Heart left ventricle (tissue), 13 donors: ENCODE measurements around the gene PREP.

Experiments used
- POLR2A ChIP-seq, 2 donors: fragments of 450-650 bp; IDR thresholded peaks; one replicate each; pipeline ENCODE4 v1.6.1; 2017; ENCODE audit warnings: antibody characterized with exemption in 2 of 2, mild to moderate bottlenecking in 2 of 2, moderate library complexity in 2 of 2
- TF ChIP-seq, protein P1 (sequence below), 12 donors: fragments of 200-600 bp; sonication (generic) in 4 of 12; IDR thresholded peaks; one replicate each; pipeline versions ENCODE4 v1.5.0 to v1.8.0; 2018 to 2022; ENCODE audit warnings: antibody characterized with exemption in 12 of 12, mild to moderate bottlenecking in 5 of 12
- donor health status: ischemic (EF 13 %, LVEDD 7.1; RV severe dilation, severe dysfunction).
- donor health status: DM: no; HTN: yes; CAD: no.
- donor health status: DM: no; HTN: no; CAD: no.
- donor health status: ischemic (EF 25% LVEDD 6.9; RV normal size, moderate dysfunction).
- donor health status: ischemic (EF 25% LVEDD 5.7; RV mildly dilated, moderate dysfunction).
- donor health status: ischemic (EF 35%, LVEDD 5.7; RV mildly dilated, moderate dysfunction).
- donor health status: nonischemic (EF 11% LVEDD 7.7; RV severe dilation, severe dysfunction).
- donor health status: DM: yes; HTN: yes; CAD: no.
- donor health status: PGD.
- donor health status: ischemic (EF 29% LVEDD 5.4; RV normal size, mild dysfunction).
- donor health status: nonischemic (EF 23%, LVEDD 6.1; RV moderate dilation, normal function).

GRCh38 chr6:105319331-105319730, 83.6 kb downstream of the PREP start:
- TF ChIP-seq, protein P1, sequence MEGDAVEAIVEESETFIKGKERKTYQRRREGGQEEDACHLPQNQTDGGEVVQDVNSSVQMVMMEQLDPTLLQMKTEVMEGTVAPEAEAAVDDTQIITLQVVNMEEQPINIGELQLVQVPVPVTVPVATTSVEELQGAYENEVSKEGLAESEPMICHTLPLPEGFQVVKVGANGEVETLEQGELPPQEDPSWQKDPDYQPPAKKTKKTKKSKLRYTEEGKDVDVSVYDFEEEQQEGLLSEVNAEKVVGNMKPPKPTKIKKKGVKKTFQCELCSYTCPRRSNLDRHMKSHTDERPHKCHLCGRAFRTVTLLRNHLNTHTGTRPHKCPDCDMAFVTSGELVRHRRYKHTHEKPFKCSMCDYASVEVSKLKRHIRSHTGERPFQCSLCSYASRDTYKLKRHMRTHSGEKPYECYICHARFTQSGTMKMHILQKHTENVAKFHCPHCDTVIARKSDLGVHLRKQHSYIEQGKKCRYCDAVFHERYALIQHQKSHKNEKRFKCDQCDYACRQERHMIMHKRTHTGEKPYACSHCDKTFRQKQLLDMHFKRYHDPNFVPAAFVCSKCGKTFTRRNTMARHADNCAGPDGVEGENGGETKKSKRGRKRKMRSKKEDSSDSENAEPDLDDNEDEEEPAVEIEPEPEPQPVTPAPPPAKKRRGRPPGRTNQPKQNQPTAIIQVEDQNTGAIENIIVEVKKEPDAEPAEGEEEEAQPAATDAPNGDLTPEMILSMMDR (IDR thresholded peaks at IDR 0.05): no peak
- no peak for TF ChIP-seq POLR2A (IDR thresholded peaks at IDR 0.05)
